HG02798 (cell line): ENCODE results near the gene BMPR1A.
"Not testable (repeated sequence)": the region's sequence is repeated elsewhere in the genome, so short reads cannot be mapped to it uniquely, and the experiment has no call there.

ENCODE experiments used
- ATAC-seq: cut with Tn5 transposase; IDR thresholded peaks from one replicate; pipeline ENCODE4 v1.9.1; 2021; ENCODE audit warnings: mild to moderate bottlenecking; ENCODE audit not compliant: unreplicated experiment, poor library complexity

The BMPR1A gene

GRCh38 chr10:86728056-86728455 lies 28.4 kb upstream of the BMPR1A start:
- ATAC-seq = no peak

DNA sequence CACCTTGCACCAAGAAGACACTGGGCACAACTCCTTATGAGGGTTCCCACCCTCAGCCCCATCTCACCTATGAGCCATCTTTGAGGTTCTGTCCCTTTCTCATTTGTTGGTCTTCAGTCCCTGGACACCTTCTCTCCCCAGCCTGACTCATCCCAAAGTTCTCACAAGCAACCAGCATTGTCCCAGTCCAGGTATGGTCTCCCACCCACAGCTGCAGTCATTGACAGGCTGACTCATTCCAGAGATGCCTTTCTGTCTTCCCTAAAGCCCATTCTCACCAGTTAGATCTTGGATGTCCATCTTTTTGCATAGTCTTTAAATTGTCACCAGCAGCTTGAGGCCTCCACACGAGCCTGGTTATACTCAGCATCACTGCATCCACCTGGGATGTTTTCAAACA lies 26.7 kb upstream of the BMPR1A start:
- no peak for ATAC-seq

DNA sequence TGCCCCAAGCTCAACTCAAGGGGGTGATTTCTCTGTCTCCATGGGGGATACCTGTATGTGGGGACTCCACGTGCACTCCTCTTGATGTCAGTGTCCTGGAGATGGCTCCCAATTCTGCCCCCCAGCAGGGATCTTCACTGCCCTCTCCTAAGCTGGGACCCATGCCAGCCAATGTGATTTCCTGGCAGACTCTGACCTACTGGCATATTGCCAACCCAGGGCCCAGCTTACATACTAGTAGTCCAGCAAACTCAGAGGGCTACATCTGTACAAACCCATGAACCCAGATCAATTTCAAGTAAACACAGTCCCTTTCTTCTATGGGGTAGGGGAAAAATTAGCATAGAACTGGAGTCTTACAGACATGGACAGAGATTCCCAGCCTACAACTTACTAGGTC lies 26.2 kb upstream of the BMPR1A start:
- ATAC-seq = no peak

DNA sequence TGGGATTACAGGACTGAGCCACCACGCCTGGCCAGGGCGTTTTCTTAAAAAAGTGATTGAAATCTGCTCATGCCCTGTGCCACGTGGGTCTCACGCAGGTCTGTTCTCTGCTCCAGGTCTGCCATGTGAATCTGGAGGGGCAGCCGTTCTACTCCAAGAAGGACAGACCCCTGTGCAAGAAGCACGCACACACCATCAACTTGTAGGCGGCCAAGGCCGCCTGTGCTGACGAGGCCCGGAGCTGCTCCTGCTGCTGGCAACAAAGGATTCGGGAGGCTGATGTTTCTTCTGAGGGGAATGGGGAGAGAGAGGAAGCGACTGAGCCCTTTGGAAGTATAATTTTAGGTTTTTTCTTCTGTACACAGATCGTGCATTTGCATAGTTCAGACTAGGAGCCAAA lies 23.6 kb upstream of the BMPR1A start:
- ATAC-seq = no peak

GRCh38 chr10:86733260-86733671 lies 23.2 kb upstream of the BMPR1A start:
- no peak for ATAC-seq

DNA sequence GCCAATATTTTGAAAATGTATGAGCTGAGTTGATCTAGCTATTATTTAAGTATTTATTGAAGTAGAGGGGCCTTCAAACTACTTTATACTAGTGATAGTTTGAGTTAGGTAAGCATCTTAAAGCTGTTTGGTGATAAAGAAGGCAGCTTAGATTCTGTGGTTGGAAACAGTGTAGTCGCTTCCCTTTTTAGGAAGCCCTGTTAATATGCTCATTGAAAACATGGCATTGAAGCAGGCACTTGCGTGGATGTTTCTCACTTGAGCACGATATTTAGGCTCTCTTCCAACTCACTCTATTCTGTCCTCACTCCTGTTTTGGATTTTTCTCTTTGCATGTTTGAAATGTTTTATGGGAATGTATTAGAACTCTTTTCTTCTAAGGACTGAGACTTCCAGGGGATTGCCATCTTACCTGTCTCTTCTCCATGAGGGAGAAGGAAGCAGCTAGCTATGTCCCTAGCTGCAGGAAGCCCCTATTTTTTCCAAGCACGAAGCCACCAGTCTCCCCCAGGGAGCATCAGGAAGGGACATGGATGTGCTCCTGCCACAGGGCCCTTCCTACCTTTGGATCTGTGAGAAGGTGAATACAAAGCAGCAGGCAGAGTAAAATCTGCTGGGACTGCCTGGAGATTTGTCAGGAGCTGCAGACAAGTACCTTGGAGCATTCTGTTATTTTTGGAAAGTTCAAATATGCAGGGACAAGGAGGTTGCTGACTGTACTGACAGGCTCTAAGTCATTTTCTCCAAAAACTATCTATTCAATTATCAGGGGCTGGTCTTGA lies 22.0 kb upstream of the BMPR1A start:
- peak; percentile 34 for ATAC-seq

- not testable (repeated sequence) for ATAC-seq
Observed at GRCh38 chr10:86735278-86735677, 21.1 kb upstream of the BMPR1A start.

GRCh38 chr10:86742230-86742629 lies 14.2 kb upstream of the BMPR1A start:
- ATAC-seq = no peak

- ATAC-seq = no peak
Observed at GRCh38 chr10:86744067-86744725, 12.2 kb upstream of the BMPR1A start.

DNA sequence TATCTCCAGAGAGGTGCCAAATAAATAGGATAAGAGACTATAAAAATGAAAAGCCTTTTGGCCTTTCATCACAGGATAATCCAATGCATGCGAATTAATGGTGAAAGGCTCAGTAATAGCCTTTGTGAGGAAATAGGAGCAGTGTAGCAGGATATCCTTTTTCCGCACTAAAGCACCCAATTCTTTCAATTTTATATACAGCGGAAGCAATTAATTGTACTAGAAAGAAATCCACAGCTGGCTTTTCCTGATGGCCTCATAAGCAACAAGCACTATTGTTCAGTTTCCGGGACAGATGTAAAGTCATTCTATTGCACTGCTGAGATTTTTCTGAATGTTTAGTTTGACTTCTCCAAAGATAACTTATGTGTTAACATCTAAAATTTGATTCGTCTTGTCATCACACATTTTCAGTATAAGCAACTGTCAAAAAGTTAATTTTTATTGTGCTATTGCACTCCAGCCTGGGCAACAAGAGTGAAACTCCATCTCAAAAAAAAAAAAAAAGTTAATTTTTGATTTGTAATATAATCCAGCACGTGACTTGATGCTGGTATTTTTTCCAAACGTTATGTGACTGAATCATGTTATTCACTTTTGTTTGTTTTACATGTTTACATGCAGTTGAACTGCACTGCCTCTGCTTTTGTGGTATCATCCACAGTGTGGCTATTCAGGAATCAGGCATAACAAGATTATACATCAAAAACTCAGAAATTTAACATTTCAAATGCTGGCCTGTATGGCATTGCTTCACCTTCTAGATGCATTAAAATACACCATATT lies 8.4 kb upstream of the BMPR1A start:
- ATAC-seq = no peak

- no peak for ATAC-seq
Observed at GRCh38 chr10:86749854-86750253, 6.6 kb upstream of the BMPR1A start.

DNA sequence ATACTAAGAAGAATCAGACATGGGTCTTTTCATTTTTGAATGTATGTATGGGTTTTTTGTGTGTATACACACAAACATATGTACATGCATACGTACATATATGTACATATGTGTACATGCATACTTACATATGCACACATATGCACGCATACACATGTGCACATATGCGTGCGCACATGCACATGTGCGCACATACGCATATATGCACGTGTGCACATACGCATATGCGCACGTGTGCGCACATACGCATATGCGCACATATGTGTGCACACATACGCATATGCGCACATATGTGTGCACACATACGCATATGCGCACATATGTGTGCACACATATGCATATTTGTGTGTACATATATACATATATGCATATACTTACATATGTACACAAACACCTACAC lies 4.9 kb upstream of the BMPR1A start:
- no peak for ATAC-seq

DNA sequence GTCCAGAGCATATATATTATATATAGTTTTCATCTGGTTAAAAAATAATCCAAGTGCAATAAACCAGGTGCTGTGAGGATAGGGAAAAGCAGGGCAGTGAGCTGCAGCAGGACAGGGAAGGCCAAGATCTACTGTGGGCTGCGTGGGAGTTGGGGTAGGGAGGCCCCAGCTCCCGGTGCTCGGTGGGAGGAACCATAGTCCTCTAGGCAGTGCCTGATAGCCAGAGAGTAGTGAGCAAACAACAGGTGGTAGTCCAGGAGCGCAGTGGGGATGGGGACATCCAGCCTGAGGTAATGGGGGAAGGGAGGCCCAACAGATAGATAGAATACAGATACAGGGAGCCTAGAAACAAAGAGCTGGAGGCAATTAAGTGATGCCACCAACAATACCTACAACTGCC lies 4.1 kb upstream of the BMPR1A start:
- ATAC-seq = no peak

- no peak for ATAC-seq
Observed at GRCh38 chr10:86753051-86753450, 3.4 kb upstream of the BMPR1A start.

GRCh38 chr10:86753638-86754434 lies 2.6 kb upstream of the BMPR1A start:
- ATAC-seq = no peak

- ATAC-seq = no peak
Observed at GRCh38 chr10:86755454-86755739, 1.0 kb upstream of the BMPR1A start.

GRCh38 chr10:86755740-86756510 lies 494 bp upstream of the BMPR1A start:
- peak; percentile 89 for ATAC-seq

GRCh38 chr10:86757113-86757972 lies 924 bp downstream of the BMPR1A start:
- no peak for ATAC-seq
